Smooth muscle cell (in vitro differentiated cells): ENCODE data around the gene SLC25A22. TPM values are rescaled to one million over a fixed set of nuclear protein-coding genes. Genes with fewer than 3 reads are reported as not detected.

Source experiments
- DNase-seq: peaks from one replicate; lab custom pipeline; 2025; ENCODE audit not compliant: unreplicated experiment; lab: John Stamatoyannopoulos, UW
- H2AFZ ChIP-seq: fragments of 200-600 bp; sonication (generic); 2 replicates; pipeline ENCODE4 v1.6.0; 2016; ENCODE audit warnings: antibody characterized with exemption, low read depth, mild to moderate bottlenecking
- H3F3A ChIP-seq: fragments of 200-600 bp; sonication (generic); 2 replicates; pipeline ENCODE4 v1.6.0; 2017; ENCODE audit warnings: antibody characterized with exemption, low read depth
- H3K27ac ChIP-seq: fragments of 200-600 bp; sonication (generic); 2 replicates; pipeline ENCODE4 v1.5.1; 2016; ENCODE audit warnings: low read depth, mild to moderate bottlenecking
- H3K27me3 ChIP-seq: fragments of 200-600 bp; sonication (generic); 2 replicates; pipeline ENCODE4 v1.6.1; 2016; ENCODE audit warnings: low read depth, mild to moderate bottlenecking
- H3K36me3 ChIP-seq: fragments of 200-600 bp; sonication (generic); 2 replicates; pipeline ENCODE4 v1.5.1; 2016; ENCODE audit warnings: low read depth
- H3K4me1 ChIP-seq: fragments of 200-600 bp; sonication (generic); 2 replicates; pipeline ENCODE4 v1.5.1; 2016; ENCODE audit warnings: low read depth
- H3K4me2 ChIP-seq: fragments of 200-600 bp; sonication (generic); 2 replicates; pipeline ENCODE4 v1.6.0; 2016; ENCODE audit warnings: mild to moderate bottlenecking
- H3K4me3 ChIP-seq: fragments of 200-600 bp; sonication (generic); 2 replicates; pipeline ENCODE4 v1.5.1; 2016; ENCODE audit warnings: mild to moderate bottlenecking
- H3K79me2 ChIP-seq: fragments of 200-600 bp; sonication (generic); 2 replicates; pipeline ENCODE4 v1.6.0; 2016; ENCODE audit warnings: low read depth, mild to moderate bottlenecking
- H3K9ac ChIP-seq: fragments of 200-600 bp; sonication (generic); 2 replicates; pipeline ENCODE4 v1.6.0; 2016; ENCODE audit warnings: low read depth
- H3K9me3 ChIP-seq: fragments of 200-600 bp; sonication (generic); replicated peaks from 2 replicates; pipeline ENCODE4 v1.5.1; 2016; ENCODE audit warnings: low read depth
- H4K20me1 ChIP-seq: fragments of 200-600 bp; sonication (generic); 2 replicates; pipeline ENCODE4 v1.6.0; 2016; ENCODE audit warnings: low read depth
- WGBS: methylation state at CpG from one replicate; pipeline ENCODE4 v1.1.7; 2016; ENCODE audit warnings: low lambda C conversion rate; 5-methylcytosine and 5-hydroxymethylcytosine counted together
- polyA plus RNA-seq: library from polyadenylated mRNA; unstranded; fragments of >200 nt; fragmentation: Nextera tagmentation; extraction: Ambion mirVana; gene quantifications from 2 replicates; pipeline ENCODE4 v1.2.1, GENCODE V29; 2016
- total RNA-seq: library from RNA; depleted of rRNA; stranded (reverse); fragments of >200 nt; gene quantifications from 2 replicates; pipeline ENCODE4 v1.2.3, GENCODE V29; 2014
- TF ChIP-seq, protein P1 (sequence below): fragments of 200-600 bp; sonication (generic); IDR thresholded peaks from 2 replicates; pipeline ENCODE4 v1.5.1; 2017; ENCODE audit warnings: borderline replicate concordance, mild to moderate bottlenecking, antibody characterized with exemption; ENCODE audit not compliant: insufficient read depth, poor library complexity, severe bottlenecking

SLC25A22 gene
- total and polyA plus RNA-seq, 2 experiments from 2014 or later: 6.9 to 25.2 TPM

DNA sequence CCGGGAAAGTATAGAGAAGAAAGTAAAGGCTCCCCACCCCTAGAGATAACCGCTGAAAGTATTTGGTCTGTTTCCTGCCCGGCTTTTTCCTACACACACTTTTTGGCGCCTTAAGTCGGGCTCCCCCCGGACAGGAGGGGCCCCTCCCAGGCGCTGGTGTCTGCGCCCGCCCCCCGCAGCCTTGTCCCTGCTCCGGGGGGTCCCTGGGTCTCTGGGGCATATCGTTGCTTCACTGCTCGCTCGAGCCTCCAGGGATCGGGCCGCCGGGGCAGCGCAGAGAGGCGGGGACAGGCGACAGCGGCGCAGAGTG, 28.7 kb upstream of the SLC25A22 start:
- H2AFZ ChIP-seq: no peak overlapping the region
- 6% methylated on average over 12 of the region's 22 CpGs for WGBS

DNA sequence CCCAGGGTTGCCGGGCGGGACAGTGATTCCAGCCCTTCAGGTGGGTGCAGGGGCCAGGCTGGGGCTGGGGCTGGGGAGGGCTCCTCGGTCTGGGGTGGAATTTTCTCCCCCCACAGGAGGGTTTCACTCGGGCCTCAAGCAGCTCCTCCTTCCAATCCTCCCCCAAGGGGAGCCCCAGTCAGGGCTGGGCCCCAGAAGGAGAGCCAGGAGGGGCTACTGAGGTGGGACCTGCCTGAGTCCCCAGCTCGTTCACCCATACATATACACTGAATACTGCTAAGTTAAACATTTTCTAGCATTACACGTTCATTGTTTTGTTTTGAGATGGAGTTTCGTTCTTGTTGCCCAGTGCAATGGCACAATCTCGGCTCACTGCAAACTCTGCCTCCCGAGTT, 28.1 kb upstream of the SLC25A22 start:
- H2AFZ ChIP-seq: no peak overlapping the region
- no peaks in the 10 kb centered on the region for H3K36me3 ChIP-seq
- H3K27me3 ChIP-seq: peaks cover 62% of the 10 kb centered on the region
- no peak overlapping the region for H3K27ac ChIP-seq
- H3K4me2 ChIP-seq: no peak overlapping the region
- H3K9me3 ChIP-seq: no peaks in the 10 kb centered on the region
- no peaks in the 10 kb centered on the region for H3K79me2 ChIP-seq
- no peak overlapping the region for H3K9ac ChIP-seq
- WGBS: 87% methylated on average over 5 of the region's 9 CpGs
- peaks cover 29% of the 10 kb centered on the region for H3K4me1 ChIP-seq
- TF ChIP-seq, protein P1, sequence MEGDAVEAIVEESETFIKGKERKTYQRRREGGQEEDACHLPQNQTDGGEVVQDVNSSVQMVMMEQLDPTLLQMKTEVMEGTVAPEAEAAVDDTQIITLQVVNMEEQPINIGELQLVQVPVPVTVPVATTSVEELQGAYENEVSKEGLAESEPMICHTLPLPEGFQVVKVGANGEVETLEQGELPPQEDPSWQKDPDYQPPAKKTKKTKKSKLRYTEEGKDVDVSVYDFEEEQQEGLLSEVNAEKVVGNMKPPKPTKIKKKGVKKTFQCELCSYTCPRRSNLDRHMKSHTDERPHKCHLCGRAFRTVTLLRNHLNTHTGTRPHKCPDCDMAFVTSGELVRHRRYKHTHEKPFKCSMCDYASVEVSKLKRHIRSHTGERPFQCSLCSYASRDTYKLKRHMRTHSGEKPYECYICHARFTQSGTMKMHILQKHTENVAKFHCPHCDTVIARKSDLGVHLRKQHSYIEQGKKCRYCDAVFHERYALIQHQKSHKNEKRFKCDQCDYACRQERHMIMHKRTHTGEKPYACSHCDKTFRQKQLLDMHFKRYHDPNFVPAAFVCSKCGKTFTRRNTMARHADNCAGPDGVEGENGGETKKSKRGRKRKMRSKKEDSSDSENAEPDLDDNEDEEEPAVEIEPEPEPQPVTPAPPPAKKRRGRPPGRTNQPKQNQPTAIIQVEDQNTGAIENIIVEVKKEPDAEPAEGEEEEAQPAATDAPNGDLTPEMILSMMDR: no peak
- peaks cover 6% of the 10 kb centered on the region for H3F3A ChIP-seq
- no peak overlapping the region for H3K4me3 ChIP-seq
- H4K20me1 ChIP-seq: peaks cover 48% of the 10 kb centered on the region
- no peak for DNase-seq

More for the DNA sequence above, 28.7 kb upstream of the SLC25A22 start:
- peaks cover 65% of the 10 kb centered on the region for H3K27me3 ChIP-seq
- H3K27ac ChIP-seq: no peak overlapping the region
- no peaks in the 10 kb centered on the region for H3K79me2 ChIP-seq
- H4K20me1 ChIP-seq: peaks cover 46% of the 10 kb centered on the region
- H3K4me2 ChIP-seq: peak overlapping the region; percentile 83
- no peak overlapping the region for H3K9ac ChIP-seq
- peaks cover 34% of the 10 kb centered on the region for H3K4me1 ChIP-seq
- H3K4me3 ChIP-seq: peak overlapping the region; percentile 48
- H3F3A ChIP-seq: peaks cover 6% of the 10 kb centered on the region
- no peaks in the 10 kb centered on the region for H3K9me3 ChIP-seq
- no peaks in the 10 kb centered on the region for H3K36me3 ChIP-seq
- TF ChIP-seq, protein P1: no peak
- no peak for DNase-seq

DNA sequence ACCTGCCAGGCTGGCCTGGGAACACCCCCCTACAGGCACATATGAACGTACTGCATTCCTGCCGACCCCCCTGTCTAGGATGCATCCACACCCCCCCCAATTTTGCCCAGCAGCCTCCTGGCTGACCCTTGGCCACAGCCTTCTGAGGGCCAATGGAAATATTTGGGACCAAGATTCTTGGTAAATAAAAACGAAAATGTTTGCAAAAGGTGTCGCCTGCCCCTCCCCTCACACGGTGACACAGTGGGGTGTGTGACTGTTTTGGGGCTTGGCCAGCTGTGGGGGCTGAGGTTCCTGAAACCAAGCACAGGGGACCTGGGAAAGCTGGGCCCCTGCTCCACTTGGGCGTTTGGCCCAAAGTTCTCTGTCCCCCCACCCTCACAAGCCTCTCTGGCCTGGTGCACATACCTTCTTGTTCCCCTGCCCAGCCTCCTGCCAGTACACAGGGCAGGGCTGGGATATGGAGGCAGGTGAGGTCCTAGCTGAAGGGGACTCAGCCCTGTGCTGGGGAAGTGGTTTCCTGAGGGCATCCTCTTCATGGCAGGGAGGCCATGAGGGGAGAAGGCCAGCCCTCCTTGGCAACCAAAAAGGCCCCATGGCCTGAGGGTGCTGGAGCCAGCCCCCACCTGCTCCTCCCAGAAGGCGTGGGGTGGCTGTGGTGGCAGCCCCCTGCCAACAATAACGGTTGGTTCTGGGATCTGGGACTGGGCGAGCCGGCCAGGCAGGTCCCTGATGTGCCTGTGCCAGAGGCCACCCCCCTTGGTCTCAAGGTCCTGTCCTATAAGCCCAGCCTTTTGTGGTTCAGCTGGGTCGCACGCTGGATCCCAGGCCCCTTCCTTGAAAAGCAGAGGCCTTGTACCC, 27.5 kb upstream of the SLC25A22 start:
- WGBS: 92% methylated on average over 12 of the region's 12 CpGs
- Histone ChIP-seq H3K4me1 (peaks cover 24% of the 10 kb centered on the region), H3K27ac (no peak overlapping the region), H3K4me2 (no peak overlapping the region), H3K9ac (no peak overlapping the region), H3K36me3 (no peaks in the 10 kb centered on the region), H3K79me2 (peaks cover 4% of the 10 kb centered on the region), H3K9me3 (no peaks in the 10 kb centered on the region), H4K20me1 (peaks cover 52% of the 10 kb centered on the region), H3F3A (peaks cover 6% of the 10 kb centered on the region), H3K27me3 (peaks cover 56% of the 10 kb centered on the region), H3K4me3 (no peak overlapping the region), H2AFZ (no peak overlapping the region)
- DNase-seq: no peak
- TF ChIP-seq, protein P1: no peak

DNA sequence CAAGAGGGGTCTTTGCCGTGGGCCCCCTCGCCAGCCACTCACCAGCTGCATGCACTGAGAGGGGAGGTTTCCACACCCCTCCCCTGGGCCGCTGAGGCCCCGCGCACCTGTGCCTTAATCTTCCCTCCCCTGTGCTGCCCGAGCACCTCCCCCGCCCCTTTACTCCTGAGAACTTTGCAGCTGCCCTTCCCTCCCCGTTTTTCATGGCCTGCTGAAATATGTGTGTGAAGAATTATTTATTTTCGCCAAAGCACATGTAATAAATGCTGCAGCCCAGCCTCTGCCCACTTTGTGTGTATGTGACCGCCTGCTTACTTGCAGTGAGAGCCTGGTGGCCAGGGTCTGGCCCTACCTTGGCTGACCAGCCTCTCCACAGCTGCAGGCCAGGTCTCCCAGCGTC, 26.9 kb upstream of the SLC25A22 start:
- no peaks in the 10 kb centered on the region for H3K9me3 ChIP-seq

More for the DNA sequence above, 26.9 kb upstream of the SLC25A22 start:
- H3K79me2 ChIP-seq: peaks cover 11% of the 10 kb centered on the region
- TF ChIP-seq, protein P1: no peak
- no peak overlapping the region for H3K4me3 ChIP-seq
- peaks cover 25% of the 10 kb centered on the region for H3K4me1 ChIP-seq
- H3K4me2 ChIP-seq: no peak overlapping the region
- H3K27ac ChIP-seq: no peak overlapping the region
- H3K27me3 ChIP-seq: peaks cover 51% of the 10 kb centered on the region
- WGBS: 95% methylated on average over 11 of the region's 11 CpGs
- H4K20me1 ChIP-seq: peaks cover 54% of the 10 kb centered on the region
- no peak overlapping the region for H2AFZ ChIP-seq
- H3K36me3 ChIP-seq: no peaks in the 10 kb centered on the region
- H3F3A ChIP-seq: peaks cover 6% of the 10 kb centered on the region
- DNase-seq: no peak
- H3K9ac ChIP-seq: no peak overlapping the region
